GM18909 (cell line): ENCODE data around the gene TSPAN15.
"Not testable (repeated sequence)": the region's sequence is repeated elsewhere in the genome, so short reads cannot be mapped to it uniquely, and the experiment has no call there.

Experiments
- ATAC-seq: cut with Tn5 transposase; IDR thresholded peaks from one replicate; pipeline ENCODE4 v1.9.1; 2021; ENCODE audit warnings: mild to moderate bottlenecking; ENCODE audit not compliant: unreplicated experiment, poor library complexity

TSPAN15 gene

DNA sequence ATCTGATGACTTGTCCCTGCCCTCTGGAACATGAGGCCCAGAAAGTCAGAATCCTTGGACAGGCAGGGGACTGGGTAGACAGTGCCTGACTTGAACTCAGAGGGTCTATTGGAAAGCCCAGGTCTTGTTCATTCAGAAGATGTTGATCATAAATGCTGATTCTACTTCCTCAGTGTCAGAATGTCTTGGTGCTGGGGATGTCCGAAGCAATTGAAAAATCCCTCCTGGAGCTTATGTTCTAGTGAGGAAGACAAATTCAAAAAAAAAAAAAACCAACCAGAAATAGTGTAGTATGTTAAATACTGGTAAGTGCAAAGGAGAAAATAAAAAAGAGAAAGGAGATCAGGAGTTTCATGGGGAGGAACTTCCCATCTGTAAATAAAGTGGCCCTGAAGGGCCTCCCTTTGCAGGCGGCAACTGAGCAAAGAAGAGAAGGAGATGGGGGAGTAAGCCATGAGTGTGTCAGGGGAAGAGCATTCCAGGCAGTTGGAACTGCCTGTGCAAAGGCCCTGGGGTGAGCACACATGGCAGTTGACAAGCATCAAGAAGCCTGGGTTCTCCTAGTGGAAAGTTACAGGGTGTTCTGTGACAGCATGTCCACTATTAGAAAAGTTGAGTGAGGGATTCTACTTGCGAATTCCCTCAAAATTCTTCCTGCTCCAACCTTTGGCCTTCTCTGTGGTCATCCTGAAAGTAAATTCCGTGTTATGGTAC is 30.7 kb downstream of the TSPAN15 start:
- no peak for ATAC-seq

DNA sequence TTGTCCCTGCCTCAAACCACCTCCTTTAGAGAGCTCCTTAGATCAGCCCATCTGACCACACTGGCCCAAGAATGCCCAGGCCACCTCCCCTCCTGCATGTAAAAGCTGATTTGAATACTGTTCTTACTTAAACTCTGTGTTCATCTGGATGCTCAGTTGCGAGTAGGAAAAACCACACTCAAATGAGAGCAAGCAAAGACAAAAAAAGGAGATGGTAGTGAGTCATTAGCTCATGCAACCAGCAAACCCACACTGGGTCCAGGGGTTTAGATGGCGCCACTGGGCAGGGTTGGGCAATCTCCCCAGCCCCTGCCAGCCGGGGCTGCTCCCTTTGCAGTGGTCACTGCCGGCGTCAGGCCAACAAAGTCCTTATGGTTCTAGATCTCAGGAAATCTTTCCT is 32.7 kb downstream of the TSPAN15 start:
- no peak for ATAC-seq

DNA sequence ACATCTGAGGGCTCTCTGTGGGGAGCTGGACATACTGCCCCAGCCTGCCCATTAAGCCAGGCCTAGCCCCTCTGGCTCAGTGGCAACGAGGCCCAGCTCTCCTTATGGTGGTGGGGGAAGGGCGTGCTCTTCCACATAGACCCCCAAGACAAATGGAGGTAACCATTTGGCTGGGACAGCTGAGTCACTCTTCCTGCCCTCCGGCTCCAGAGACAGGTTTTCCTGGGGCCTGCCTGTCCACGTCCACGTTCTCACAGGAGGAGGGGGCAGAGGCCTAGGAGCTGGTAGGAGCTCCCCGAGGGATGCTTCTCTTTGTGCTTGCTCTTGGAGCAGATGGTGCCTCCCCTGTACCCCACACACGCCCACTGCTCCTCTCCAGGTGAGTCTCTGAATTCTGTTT is 33.5 kb downstream of the TSPAN15 start:
- no peak for ATAC-seq

DNA sequence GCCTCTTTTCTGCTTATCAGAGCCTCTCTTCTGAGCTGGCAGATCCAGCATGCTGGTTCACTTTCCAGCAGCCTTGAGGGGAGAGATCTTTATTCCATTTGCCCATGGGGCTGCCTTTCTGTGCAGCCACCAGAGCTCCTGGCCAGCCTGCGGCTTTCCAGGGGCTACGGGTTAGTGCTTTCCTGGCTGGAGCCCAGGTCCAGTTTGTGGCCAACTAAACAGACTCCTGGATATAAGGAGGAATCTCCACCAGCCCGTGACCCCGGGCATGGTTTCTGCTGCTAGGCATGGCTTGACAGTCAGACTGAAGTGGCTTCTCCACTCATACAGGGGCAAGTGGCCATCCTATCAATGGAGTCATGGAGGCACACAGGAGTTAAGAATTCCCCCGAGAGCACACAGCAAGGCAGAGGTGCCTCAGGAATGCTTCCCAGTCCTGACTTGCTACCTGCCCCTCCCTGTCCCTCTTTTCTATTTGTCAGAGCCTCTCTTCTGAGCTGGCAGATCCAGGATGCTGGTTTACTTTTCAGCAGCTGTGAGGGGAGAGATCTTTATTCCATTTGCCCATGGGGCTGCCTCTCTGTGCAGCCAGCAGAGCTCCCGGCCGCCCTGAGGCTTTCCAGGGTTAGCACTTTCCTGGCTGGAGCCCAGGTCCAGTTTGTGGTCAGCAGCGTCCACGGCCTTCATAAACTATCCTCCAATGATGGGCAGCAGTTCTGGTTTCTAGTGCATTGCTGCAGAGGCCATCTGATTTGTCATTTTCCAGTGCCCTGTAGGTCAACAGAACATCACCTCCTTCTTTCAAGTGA is 35.9 kb downstream of the TSPAN15 start:
- ATAC-seq, result no peak

DNA sequence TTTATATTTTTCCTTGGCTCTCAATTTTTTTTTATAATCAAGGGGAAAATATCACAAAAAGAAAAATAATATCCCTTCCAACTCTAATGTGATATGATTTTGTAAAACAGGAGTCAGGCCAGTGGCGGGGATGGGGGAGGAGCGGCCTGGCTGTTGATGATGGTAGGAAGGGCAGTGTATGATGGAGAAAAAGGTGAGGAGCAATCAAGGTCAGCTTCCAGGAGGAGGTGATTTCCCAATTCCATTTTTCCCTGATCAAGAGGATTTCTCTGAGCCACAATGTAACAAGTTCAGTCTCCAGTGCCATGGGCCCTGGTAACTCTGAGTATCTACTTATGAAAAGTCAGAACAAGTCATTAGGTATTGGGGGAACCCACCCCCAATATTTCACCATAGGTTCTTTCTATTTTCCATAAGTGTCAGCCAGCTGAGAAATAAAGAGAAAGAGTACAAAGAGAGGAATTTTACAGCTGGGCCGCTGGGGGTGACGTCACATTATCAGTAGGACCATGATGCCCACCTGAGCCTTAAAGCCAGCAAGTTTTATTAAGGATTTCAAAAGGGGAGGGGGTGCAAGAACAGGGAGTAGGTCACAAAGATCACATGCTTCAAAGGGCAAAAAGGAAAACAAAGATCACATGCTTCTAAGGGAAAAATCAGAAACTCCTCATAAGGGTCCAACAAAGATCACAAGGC is 37.0 kb downstream of the TSPAN15 start:
- ATAC-seq, result not testable (repeated sequence)

DNA sequence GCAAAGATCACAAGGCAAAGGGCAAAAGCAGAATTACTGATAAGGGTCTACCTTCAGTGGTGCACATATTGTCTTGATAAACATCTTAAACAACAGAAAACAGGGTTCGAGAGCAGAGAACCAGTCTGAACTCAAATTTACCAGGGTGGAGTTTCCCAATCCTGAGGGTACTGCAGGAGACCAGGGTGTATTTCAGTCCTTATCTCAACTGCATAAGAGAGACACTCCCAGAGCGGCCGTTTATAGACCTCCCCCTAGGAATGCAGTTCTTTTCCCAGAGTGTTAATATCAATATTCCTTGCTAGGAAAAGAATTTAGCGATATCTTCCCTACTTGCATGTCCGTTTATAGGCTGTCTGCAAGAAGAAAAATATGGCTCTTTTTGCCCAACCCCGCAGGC is 37.6 kb downstream of the TSPAN15 start:
- ATAC-seq, result not testable (repeated sequence)

DNA sequence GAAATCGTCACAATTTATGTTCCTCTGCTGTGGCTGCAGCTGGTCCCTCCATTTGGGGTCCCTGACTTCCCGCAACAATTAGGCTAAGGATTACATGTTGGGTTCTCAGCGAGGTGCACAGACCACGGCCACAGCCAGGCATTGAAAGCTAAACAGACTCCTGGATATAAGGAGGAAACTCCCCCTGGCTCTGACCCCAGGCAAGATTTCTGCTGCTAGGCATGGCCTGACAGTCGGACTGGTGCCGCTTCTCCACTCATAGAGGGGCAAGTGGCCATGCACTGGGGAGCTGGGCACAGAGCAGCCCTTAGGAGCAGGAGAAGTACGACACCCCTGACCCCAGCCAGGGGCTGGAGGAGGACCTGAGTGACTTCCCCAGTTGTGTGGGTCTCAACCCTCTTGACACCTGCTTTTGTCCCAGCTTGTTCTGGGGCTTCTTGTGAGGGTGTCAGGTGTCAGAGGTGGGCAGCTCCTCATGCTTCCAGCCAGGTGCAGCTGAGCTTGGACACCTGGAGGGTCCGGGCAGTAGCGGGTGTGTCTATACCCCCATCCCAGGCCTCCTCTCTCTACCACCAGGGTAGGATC is 38.3 kb downstream of the TSPAN15 start:
- ATAC-seq, result no peak

DNA sequence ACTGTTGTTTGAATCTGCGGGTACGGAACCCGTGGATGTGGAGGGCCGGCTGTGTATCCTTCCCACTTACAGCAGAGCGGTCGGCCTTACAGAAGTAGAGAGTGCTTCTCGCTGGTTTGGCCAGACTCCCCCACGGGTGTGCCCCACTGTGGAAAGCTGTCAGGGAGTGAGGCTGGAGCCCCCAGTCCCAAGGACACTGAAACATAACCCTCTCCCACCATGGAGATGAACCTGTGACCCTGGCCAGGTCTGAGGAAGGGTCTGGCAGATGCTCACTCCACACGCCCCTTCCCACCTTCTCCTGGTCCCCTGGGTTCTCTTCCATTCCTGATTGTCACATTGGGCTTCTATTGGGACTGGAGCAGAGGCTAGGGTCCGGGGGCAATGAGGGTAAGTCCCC is 39.6 kb downstream of the TSPAN15 start:
- no peak for ATAC-seq

DNA sequence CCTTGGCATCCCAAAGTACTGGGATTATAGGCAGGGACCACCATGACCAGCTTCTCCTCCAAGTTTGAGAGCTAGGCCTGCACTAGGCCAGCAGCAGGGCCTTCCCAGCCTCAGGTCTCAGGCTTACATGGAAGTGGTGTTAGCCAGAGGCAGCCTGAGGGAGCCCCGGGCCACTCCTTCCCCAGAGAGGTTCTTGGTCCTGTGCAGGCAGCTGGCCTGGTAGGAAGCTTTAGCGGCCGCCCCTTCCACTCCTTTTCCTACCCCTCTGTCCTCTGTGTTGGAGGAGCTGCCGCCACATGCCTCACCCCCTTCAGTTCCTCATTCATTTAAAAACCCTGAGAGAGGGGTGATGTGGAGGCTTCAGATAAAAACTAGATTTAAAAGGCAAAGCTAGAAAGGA is 40.3 kb downstream of the TSPAN15 start:
- ATAC-seq, result no peak

DNA sequence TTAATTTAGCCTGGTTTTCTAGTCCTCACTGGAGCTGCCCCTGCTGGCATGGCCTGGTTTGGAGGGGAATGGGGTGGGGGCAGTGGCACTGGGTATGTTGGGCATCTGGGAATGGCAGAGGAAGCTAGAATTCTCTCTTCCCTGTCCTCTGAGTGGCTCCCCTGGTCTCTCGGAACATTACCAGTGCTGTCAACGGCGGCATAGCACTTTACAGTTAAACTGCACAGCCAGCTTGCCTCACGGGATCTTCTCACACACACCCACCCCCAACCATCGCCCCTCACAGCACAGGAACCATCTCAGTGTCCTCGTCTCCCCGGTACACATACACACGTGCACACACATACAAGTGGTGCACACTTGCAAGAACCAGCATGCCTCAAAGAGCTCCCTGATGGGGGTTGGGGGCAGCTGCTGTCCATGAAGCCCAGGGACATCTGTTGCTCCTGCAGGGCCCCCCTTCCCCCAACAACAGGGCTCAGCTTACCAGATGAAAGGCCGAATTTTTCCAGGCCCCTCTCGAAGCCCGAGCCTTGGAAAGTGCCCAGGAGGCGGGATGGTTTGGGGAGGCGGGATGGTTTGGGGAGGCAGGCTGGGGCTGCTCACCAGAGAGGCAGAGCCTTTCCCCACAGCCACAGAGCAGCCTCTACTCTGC is 41.0 kb downstream of the TSPAN15 start:
- ATAC-seq, result no peak

DNA sequence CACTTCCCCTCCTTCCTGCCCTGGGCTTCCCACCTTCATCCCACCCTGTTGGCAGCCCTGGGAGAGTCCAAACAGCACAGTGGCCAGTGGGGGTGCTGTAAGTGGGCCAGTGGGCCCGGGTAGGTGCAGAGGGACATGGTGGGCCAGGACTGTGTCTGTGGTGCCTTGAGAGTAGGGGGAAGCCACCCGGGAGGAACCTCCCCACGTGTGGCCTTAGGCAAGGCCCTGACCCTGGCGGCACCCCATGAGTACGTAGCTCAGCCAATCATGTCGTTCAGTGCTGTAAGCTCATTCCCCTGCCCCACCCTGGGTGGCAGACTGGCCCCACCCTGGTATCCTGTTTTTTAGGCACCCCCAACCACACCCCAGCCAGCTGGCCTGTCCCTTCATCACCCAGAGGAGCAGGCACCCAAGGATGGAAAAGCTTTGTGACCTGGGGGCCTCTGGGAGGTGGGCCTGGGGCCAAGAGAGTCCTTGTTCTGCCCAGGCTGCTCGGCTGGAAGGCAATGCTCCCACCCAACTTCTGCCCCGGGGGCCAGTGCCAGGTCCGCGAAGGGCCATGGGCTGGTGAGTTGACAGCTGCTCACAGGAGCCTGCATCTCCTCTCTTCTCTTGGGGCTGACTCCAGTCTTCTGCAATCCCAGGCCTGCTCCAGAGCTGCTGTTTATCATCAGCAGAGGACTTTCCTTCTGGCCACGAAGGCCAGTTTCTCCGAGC is 41.6 kb downstream of the TSPAN15 start:
- no peak for ATAC-seq

DNA sequence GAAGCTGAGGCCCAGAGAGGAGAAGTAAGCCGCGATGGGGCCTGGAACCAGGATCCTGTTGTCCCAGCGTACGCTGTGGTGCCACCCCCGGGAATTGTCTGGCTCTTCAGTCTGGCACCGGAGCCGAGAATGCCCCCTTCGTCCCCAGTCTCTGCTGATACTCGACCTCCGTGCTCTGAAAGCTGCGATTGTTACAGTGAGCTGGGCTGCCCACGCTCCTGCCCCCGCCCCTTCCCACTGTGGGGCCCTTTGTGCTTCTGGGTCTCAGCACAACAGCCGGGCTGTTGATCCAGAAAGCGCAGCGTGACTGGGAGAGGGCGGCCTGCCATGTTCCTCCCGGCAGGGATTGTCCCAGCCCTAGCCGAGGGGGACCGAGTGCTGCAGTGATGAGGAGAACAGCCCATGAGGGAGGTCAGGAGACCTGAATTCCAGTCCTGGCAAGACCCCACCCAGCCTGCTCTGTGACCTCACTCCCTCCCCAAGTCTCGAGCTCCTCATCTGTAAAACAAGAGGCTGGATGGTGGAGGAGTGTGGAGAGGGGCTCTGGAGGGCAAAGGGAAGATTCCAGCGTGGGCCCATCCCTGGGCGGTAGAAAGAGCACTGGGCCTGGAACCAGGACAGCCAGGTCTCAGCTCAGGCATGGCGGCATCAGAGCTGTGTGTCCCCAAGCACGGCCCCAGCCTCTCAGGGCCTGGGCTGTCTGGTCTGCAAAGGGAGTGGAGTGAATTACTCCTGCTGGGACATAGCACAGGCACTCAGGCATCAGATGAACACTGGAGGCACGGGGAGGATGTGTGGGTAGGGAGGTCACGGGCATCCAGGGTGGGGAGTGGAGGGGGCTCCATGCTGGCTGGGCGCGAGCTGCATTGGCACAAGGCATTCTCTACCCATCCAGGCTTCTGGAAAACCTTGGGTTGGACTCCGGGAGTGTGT is 43.6 kb downstream of the TSPAN15 start:
- no peak for ATAC-seq

DNA sequence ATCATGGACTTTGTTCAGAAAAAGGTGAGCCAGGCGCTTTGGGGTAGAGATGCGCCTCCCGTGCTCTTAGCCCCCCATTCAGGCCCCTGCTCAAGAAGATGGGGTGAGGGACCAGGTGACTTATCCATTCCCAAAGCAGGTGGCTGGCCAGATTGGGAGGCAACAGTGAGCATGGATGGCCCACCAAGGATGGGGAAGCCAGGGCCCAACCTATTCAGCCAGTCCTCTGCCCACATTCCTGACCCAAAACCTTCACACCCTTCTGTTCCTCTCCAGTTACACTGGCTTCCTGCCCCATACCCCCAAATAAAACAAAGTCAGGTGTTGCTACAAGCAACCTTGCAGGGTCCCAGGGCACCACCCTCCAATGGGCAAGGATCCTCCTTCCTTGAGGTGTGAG is 44.4 kb downstream of the TSPAN15 start:
- ATAC-seq, result no peak

DNA sequence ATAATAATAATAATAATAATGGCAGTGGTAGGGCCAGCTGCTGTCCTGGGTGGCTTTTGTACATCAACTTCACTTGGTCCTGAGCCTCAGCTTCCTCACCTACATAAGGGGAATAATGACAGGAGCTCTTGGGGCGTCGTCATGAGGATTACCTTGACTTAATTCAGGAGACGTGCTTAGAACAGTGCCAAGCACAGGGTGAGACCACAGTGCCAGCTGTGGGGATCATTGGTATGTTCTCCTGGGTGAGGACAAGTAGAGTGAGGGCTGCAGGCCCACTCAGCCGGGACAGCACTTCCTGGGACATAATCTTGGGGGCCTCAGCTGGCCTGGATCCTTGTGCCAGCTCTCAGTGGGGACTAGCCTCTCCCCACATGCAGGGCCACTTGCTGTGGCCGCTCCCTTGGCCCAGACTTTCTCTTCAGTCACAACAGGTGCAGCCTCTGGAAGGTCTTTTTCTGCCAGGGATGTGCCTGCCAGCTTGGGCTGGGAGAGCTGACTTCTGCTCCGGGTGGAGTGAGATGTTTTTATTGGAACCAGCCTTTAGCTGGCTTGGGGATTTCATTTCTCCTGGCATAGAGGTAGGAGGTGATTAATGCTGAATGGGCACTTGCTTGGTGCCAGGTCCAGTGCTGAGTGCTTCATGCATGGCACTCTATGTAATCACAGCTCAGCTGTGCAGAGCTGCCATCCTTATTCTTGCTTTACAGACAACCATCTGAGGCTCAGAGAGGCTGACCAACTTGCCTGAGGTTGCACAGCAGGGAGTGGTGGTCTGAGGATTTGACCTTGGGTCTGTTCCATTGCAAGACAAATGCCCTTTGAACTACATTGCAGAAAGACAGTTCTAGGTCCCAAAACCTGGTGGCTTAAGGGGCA is 45.3 kb downstream of the TSPAN15 start:
- no peak for ATAC-seq

DNA sequence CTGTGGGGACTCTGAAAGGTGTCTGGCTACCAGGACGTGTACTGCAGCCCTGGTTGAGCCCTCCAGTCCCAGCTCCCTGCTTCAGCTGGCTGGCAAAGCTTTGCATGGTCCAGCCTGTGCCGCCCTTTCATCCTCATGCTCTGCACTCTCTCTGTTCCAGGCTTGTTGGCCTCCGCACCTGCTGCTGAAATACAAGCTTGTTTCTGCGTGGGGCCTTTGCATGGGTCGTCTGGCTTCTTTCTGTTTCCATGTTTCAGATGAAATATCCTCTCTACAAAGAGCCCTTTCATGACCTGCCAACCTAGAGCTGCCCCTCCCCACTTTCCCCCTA is 45.9 kb downstream of the TSPAN15 start:
- ATAC-seq, result no peak

DNA sequence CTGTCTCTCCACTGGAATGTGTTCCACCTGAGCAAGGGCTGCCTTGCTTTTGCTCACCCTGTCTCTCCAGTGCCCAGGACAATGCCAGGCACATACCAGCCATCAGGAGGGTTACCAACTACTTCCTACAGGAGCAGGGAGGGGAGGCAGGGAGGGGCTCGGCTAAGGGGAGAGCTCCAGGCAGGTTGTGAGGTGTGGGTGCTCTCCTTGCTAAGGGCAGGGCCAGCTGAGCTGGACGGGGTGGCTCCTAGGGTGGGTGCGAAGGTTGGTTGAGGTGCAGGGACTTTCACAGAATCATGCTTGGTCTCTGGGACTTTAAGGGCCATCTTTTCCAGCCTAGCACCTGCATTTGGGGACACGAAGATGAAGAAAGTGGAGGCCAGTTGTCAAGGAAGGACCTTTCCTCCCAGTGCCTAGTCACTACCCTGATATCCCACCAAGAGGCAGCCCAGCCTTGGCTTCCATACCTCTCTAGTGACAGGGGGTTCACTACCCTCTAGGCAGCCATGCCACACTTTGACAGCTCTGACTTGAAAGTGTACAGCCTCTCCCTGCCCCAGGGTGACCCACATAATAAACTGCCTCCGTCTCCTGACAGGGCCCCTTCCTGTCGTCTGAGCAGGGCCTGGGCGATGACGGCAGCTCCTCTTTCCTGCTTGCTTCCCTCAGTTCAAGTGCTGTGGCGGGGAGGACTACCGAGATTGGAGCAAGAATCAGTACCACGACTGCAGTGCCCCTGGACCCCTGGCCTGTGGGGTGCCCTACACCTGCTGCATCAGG is 46.5 kb downstream of the TSPAN15 start:
- no peak for ATAC-seq
